ENCODE measurements around the gene FRAT1. TPM values are rescaled to one million over a fixed set of nuclear protein-coding genes. Genes with fewer than 3 reads are reported as not detected.

FRAT1 gene
- total RNA-seq, 2 donors from 2014 or later = 3.1 to 3.3 TPM

GRCh38 chr10:97361537-97361901 is 42.4 kb downstream of the FRAT1 start:
- Histone ChIP-seq H3K36me3 (peaks cover 49% of the 10 kb centered on the region), H3K27me3 (no peaks in the 10 kb centered on the region), H3K4me3 (no peak overlapping the region), H3K9me3 (no peaks in the 10 kb centered on the region), H3K4me1 (peaks cover 0 to 4% of the 10 kb centered on the region in 2 donors), H3K27ac (no peak overlapping the region)
- DNase-seq (ENCODE audit: low spot score) = no peak
- no peak for TF ChIP-seq CTCF (IDR thresholded peaks at IDR 0.05)

- Histone ChIP-seq H3K4me1 (peaks cover 0 to 11% of the 10 kb centered on the region in 2 donors), H3K4me3 (no peak overlapping the region), H3K36me3 (peaks cover 45% of the 10 kb centered on the region), H3K27ac (no peak overlapping the region), H3K27me3 (no peaks in the 10 kb centered on the region), H3K9me3 (no peaks in the 10 kb centered on the region)
- DNase-seq (ENCODE audit: low spot score) = no peak
- no peak for TF ChIP-seq CTCF (IDR thresholded peaks at IDR 0.05)
Observed at GRCh38 chr10:97362310-97363033, 43.4 kb downstream of the FRAT1 start.

GRCh38 chr10:97363071-97363470 is 44.0 kb downstream of the FRAT1 start:
- peaks cover 45% of the 10 kb centered on the region for H3K36me3 ChIP-seq
- DNase-seq (ENCODE audit: low spot score) = no peak
- no peak overlapping the region for H3K27ac ChIP-seq
- no peak for TF ChIP-seq CTCF (IDR thresholded peaks at IDR 0.05)
- no peaks in the 10 kb centered on the region for H3K9me3 ChIP-seq
- H3K4me3 ChIP-seq = no peak overlapping the region
- H3K27me3 ChIP-seq = no peaks in the 10 kb centered on the region
- H3K4me1 ChIP-seq = peaks cover 0 to 11% of the 10 kb centered on the region in 2 donors

- TF ChIP-seq CTCF (IDR thresholded peaks at IDR 0.05) = no peak
- Histone ChIP-seq H3K9me3 (no peaks in the 10 kb centered on the region), H3K27me3 (no peaks in the 10 kb centered on the region), H3K4me3 (no peak overlapping the region), H3K4me1 (peaks cover 0 to 11% of the 10 kb centered on the region in 2 donors), H3K36me3 (peaks cover 48% of the 10 kb centered on the region), H3K27ac (peak overlapping the region; percentile 23 to 26)
- DNase-seq (ENCODE audit: low spot score) = no peak
Observed at GRCh38 chr10:97365761-97366351, 46.8 kb downstream of the FRAT1 start.

- H3K4me1 ChIP-seq = peaks cover 0 to 11% of the 10 kb centered on the region in 2 donors
- no peak for DNase-seq (ENCODE audit: low spot score)
- no peak overlapping the region for H3K4me3 ChIP-seq
- peaks cover 54% of the 10 kb centered on the region for H3K36me3 ChIP-seq
- H3K27me3 ChIP-seq = no peaks in the 10 kb centered on the region
- H3K9me3 ChIP-seq = no peaks in the 10 kb centered on the region
- peak overlapping the region in 1 of 2 donors; percentile 23 for H3K27ac ChIP-seq
- TF ChIP-seq CTCF (IDR thresholded peaks at IDR 0.05) = no peak
Observed at GRCh38 chr10:97366572-97366971, 47.5 kb downstream of the FRAT1 start.

All from right atrium auricular region (tissue), 2 donors.